Vagina (tissue), 2 donors: ENCODE measurements around the gene HSPBAP1. TPM values are rescaled to one million over a fixed set of nuclear protein-coding genes. Genes with fewer than 3 reads are reported as not detected.
"Not testable (repeated sequence)": the region's sequence is repeated elsewhere in the genome, so short reads cannot be mapped to it uniquely, and the experiment has no call there.

Experiments
- DNase-seq, 2 donors: peaks; one replicate each; pipeline ENCODE4 v3.0.0-alpha.2; 2017; ENCODE audit errors: extremely low spot score in 2 of 2
- H3K27ac ChIP-seq: fragments of 200-600 bp; sonication (generic); one replicate; pipeline ENCODE4 v1.5.1; 2019
- H3K27me3 ChIP-seq: fragments of 200-600 bp; sonication (generic); one replicate; pipeline ENCODE4 v1.5.1; 2019
- H3K36me3 ChIP-seq, 2 donors: fragments of 200-600 bp; sonication (generic); one replicate each; pipeline ENCODE4 v1.5.1; 2017 to 2019
- H3K4me1 ChIP-seq: fragments of 200-600 bp; sonication (generic); one replicate; pipeline ENCODE4 v1.5.1; 2019
- H3K4me3 ChIP-seq, 2 donors: fragments of 200-600 bp; sonication (generic); 1 replicate in 1 of 2; 2 replicates in 1 of 2; pipeline ENCODE4 v1.5.1; 2016 to 2019
- H3K9me3 ChIP-seq: fragments of 200-600 bp; sonication (generic); one replicate; pipeline ENCODE4 v1.5.1; 2019
- POLR2A ChIP-seq, 2 donors: fragments of 450-650 bp; IDR thresholded peaks; one replicate each; pipeline ENCODE4 v1.6.1; 2017; ENCODE audit warnings: antibody characterized with exemption in 2 of 2, mild to moderate bottlenecking in 2 of 2, moderate library complexity in 2 of 2
- POLR2AphosphoS5 ChIP-seq, 2 donors: sonication (generic); formaldehyde crosslinking; IDR thresholded peaks; one replicate each; pipeline ENCODE4 v1.9.0; 2017; ENCODE audit warnings: antibody characterized with exemption in 2 of 2, mild to moderate bottlenecking in 2 of 2, low read depth in 1 of 2; ENCODE audit not compliant: insufficient read depth in 1 of 2
- intact Hi-C: fragments of 100-400 bp; cut with DNase I; formaldehyde crosslinking; loops from one replicate; pipeline ENCODE4 v1.15.1; 2023
- total RNA-seq: library from RNA; depleted of rRNA; stranded (reverse); fragments of >200 nt; gene quantifications from one replicate; pipeline ENCODE4 v1.2.3, GENCODE V29; 2016
- TF ChIP-seq, protein P1 (sequence below), 3 experiments: fragments of 450-650 bp in 2 of 3; fragments of 200-600 bp in 1 of 3; sonication (generic) in 1 of 3; IDR thresholded peaks; one replicate each; pipeline ENCODE4 v1.5.1; 2017 to 2019; ENCODE audit warnings: antibody characterized with exemption in 3 of 3, mild to moderate bottlenecking in 2 of 3, moderate library complexity in 2 of 3

The HSPBAP1 gene
- total RNA-seq, 1 donor from 2014 or later = 9.8 TPM

DNA sequence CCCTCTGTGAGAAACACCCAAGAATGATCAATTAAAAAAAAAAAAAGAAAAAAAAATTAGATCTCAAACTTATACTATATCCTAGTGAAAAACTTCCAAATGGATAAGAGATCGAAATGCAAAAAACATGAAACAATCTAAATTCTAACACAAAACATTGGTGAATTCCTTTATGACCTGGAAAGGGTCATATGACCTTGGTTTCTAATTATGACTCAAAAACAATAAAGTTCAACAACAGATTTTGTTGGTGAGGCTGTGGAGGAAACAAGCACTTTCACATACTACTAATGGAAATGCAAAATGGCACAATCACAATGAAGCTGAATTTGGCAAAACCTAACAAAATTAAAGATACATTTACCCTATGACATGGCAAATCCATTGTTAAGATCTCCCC lies 45.3 kb downstream of the HSPBAP1 start:
- TF ChIP-seq POLR2AphosphoS5 (IDR thresholded peaks at IDR 0.05; ENCODE audit: insufficient read depth in 1 of 2, low read depth in 1 of 2) (no peak), POLR2A (IDR thresholded peaks at IDR 0.05) (no peak)
- TF ChIP-seq, protein P1, sequence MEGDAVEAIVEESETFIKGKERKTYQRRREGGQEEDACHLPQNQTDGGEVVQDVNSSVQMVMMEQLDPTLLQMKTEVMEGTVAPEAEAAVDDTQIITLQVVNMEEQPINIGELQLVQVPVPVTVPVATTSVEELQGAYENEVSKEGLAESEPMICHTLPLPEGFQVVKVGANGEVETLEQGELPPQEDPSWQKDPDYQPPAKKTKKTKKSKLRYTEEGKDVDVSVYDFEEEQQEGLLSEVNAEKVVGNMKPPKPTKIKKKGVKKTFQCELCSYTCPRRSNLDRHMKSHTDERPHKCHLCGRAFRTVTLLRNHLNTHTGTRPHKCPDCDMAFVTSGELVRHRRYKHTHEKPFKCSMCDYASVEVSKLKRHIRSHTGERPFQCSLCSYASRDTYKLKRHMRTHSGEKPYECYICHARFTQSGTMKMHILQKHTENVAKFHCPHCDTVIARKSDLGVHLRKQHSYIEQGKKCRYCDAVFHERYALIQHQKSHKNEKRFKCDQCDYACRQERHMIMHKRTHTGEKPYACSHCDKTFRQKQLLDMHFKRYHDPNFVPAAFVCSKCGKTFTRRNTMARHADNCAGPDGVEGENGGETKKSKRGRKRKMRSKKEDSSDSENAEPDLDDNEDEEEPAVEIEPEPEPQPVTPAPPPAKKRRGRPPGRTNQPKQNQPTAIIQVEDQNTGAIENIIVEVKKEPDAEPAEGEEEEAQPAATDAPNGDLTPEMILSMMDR (IDR thresholded peaks at IDR 0.05) = no peak
- intact Hi-C loops = no loop called here
- Histone ChIP-seq H3K4me1 (no peaks in the 10 kb centered on the region), H3K27ac (no peak overlapping the region), H3K4me3 (no peak overlapping the region), H3K36me3 (peaks cover 0 to 11% of the 10 kb centered on the region in 2 donors), H3K27me3 (no peaks in the 10 kb centered on the region), H3K9me3 (no peaks in the 10 kb centered on the region)
- no peak for DNase-seq

DNA sequence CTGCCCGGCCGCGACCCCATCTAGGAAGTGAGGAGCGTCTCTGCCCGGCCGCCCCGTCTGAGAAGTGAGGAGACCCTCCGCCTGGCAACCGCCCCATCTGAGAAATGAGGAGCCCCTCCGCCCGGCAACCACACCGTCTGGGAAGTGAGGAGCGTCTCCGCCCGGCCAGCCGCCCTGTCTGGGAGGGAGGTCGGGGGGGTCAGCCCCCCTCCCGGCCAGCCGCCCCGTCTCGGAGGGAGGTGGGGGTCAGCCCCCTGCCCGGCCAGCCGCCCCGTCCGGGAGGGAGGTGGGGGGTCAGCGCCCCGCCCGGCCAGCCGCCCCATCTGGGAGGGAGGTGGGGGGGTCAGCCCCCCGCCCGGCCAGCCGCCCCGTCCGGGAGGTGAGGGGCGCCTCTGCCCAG lies 46.3 kb downstream of the HSPBAP1 start:
- H3K4me1 ChIP-seq, H3K9me3 ChIP-seq, intact Hi-C loops, H3K4me3 ChIP-seq, H3K27ac ChIP-seq, H3K27me3 ChIP-seq, DNase-seq: not testable (repeated sequence)
- peaks cover 0 to 16% of the 10 kb centered on the region in 2 donors for H3K36me3 ChIP-seq

DNA sequence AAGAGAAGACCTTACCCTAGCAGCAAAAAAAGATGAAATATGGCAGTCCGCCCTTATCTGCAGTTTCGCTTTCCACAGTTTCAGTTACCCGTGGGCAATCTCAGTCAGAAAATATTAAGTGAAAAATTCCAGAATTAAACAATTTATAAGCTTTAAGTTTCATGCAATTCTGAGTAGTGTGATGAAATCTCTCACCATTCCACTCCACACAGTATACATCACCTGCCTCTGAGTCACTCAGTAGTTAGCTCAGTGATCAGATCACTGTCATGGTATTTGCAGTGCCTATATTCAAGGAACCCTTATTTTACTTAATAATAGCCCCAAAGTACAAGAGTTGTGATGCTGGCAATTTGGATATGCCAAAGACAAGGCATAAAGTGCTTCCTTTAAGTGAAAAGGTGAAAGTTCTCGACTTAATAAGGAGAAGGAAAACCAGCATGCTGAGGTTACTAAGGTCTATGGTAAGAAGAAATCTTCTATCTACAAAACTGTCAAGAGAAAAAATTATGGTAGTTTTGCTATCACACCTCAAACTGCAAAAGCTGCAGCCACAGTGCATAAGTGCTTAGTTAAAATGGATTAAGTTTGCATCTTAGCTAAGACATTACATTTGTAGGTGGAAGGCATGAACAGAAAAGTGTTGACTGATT lies 48.1 kb downstream of the HSPBAP1 start:
- no peak for TF ChIP-seq POLR2AphosphoS5 (IDR thresholded peaks at IDR 0.05; ENCODE audit: insufficient read depth in 1 of 2, low read depth in 1 of 2)
- no peak for TF ChIP-seq POLR2A (IDR thresholded peaks at IDR 0.05)
- intact Hi-C loops = no loop called here
- peaks cover 0 to 26% of the 10 kb centered on the region in 2 donors for H3K36me3 ChIP-seq
- H3K27me3 ChIP-seq = no peaks in the 10 kb centered on the region
- H3K9me3 ChIP-seq = no peaks in the 10 kb centered on the region
- no peak for DNase-seq
- H3K4me1 ChIP-seq = no peaks in the 10 kb centered on the region
- no peak overlapping the region for H3K4me3 ChIP-seq
- H3K27ac ChIP-seq = no peak overlapping the region

DNA sequence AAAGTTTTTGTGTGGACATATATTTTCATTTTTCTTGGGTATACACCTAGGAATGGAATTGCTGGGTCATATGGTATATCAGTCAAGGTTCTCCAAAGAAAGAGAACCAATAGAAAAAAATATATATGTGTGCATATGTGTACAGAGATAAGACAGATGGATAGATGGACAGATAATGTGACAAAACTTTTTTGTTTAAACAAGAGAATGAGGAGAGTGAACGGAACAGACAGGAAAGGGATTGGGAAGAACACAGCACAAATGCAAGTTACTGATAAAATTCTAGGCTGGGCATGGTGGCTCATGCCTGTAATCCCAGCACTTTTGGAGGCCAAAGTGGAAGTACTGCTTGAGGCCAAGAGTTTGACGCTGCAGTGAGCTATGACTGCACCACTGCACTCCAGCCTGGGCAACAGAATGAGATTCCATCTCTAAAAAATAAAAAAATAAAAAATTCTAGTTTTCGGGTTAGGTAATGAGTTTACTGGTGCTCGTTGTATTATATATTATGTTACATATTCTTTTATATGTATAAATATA lies 50.0 kb downstream of the HSPBAP1 start:
- intact Hi-C loops = no loop called here
- Histone ChIP-seq H3K36me3 (peaks cover 0 to 36% of the 10 kb centered on the region in 2 donors), H3K4me3 (no peak overlapping the region), H3K9me3 (no peaks in the 10 kb centered on the region), H3K27me3 (no peaks in the 10 kb centered on the region), H3K27ac (no peak overlapping the region), H3K4me1 (no peaks in the 10 kb centered on the region)
- TF ChIP-seq POLR2AphosphoS5 (IDR thresholded peaks at IDR 0.05; ENCODE audit: insufficient read depth in 1 of 2, low read depth in 1 of 2) (no peak), POLR2A (IDR thresholded peaks at IDR 0.05) (no peak)
- TF ChIP-seq, protein P1 (IDR thresholded peaks at IDR 0.05) = no peak
- DNase-seq = no peak

GRCh38 chr3:122742234-122742633 lies 51.4 kb downstream of the HSPBAP1 start:
- DNase-seq = no peak
- Histone ChIP-seq H3K9me3 (no peaks in the 10 kb centered on the region), H3K36me3 (peaks cover 0 to 36% of the 10 kb centered on the region in 2 donors), H3K4me3 (no peak overlapping the region), H3K4me1 (no peaks in the 10 kb centered on the region), H3K27me3 (no peaks in the 10 kb centered on the region), H3K27ac (no peak overlapping the region)
- intact Hi-C loops = no loop called here
- TF ChIP-seq, protein P1 (IDR thresholded peaks at IDR 0.05) = no peak
- TF ChIP-seq POLR2AphosphoS5 (IDR thresholded peaks at IDR 0.05; ENCODE audit: insufficient read depth in 1 of 2, low read depth in 1 of 2) (no peak), POLR2A (IDR thresholded peaks at IDR 0.05) (no peak)

DNA sequence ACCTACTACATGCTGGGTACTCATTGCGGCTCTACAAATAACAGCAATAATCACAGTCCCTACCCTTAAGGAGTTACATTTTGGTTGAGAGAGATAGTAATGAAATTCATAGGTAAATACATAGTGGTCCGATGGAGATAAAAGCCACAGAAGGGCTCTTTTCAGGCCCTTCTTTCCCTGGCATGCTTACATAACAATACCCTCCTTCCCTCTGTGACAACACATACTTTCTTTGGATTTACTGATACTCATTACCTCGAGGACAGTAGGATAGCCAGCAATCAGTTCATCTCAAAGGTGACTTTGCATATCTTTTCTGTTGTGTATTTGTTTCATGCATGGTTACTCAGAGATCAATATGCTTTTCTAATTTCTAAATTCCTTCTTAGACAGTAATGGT lies 54.5 kb downstream of the HSPBAP1 start:
- H3K27me3 ChIP-seq = no peaks in the 10 kb centered on the region
- no peak for TF ChIP-seq POLR2A (IDR thresholded peaks at IDR 0.05)
- TF ChIP-seq, protein P1 (IDR thresholded peaks at IDR 0.05) = no peak
- no peak for TF ChIP-seq POLR2AphosphoS5 (IDR thresholded peaks at IDR 0.05; ENCODE audit: insufficient read depth in 1 of 2, low read depth in 1 of 2)
- intact Hi-C loops = no loop called here
- no peak for DNase-seq
- H3K4me1 ChIP-seq = no peaks in the 10 kb centered on the region
- H3K36me3 ChIP-seq = peaks cover 0 to 36% of the 10 kb centered on the region in 2 donors
- no peak overlapping the region for H3K4me3 ChIP-seq
- no peaks in the 10 kb centered on the region for H3K9me3 ChIP-seq
- no peak overlapping the region for H3K27ac ChIP-seq

- H3K27me3 ChIP-seq, intact Hi-C loops, H3K9me3 ChIP-seq: not testable (repeated sequence)
These were observed 60.7 kb downstream of the HSPBAP1 start for GRCh38 chr3:122732682-122733525.

More at GRCh38 chr3:122732682-122733525, 60.7 kb downstream of the HSPBAP1 start:
- H3K4me3 ChIP-seq, H3K27ac ChIP-seq, DNase-seq, H3K36me3 ChIP-seq, H3K4me1 ChIP-seq: not testable (repeated sequence)
